ENCODE data around the gene C1orf216.
A peak's percentile ranks its signal among the peaks of the same experiment; 100 is the strongest.

The C1orf216 gene

DNA sequence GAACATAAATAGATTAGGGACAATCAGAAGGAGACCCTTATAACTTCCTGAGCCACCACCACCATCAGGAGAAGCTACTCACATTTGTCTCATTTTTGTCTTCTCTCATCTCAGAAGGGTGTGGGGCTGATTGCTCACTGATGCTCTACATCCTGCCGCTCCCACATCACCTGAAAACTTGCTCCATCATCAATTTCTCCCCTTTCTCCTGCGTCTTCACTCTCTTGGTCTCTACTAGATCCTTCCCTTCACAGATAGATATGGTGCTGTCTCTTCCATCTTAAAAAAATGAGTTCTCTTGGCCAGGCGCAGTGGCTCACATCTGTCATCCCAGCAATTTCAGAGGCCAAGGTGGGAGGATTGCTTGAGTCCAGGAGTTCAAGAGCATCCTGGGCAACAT lies 38.4 kb downstream of the C1orf216 start:
- in situ Hi-C loops (cut with HindIII; ENCODE audit: low pct_ligation_motif_present, low sequenced_read_pairs), result no loop called here
- no peak overlapping the region for H3K4me3 ChIP-seq (ENCODE audit: low read depth, low read length)
- H3K27ac ChIP-seq, result no peak overlapping the region
- H3K36me3 ChIP-seq (replicated peaks), result no peaks in the 10 kb centered on the region
- H3K27me3 ChIP-seq (replicated peaks), result peaks cover 4% of the 10 kb centered on the region
- no peak for DNase-seq
- TF ChIP-seq, protein P1, sequence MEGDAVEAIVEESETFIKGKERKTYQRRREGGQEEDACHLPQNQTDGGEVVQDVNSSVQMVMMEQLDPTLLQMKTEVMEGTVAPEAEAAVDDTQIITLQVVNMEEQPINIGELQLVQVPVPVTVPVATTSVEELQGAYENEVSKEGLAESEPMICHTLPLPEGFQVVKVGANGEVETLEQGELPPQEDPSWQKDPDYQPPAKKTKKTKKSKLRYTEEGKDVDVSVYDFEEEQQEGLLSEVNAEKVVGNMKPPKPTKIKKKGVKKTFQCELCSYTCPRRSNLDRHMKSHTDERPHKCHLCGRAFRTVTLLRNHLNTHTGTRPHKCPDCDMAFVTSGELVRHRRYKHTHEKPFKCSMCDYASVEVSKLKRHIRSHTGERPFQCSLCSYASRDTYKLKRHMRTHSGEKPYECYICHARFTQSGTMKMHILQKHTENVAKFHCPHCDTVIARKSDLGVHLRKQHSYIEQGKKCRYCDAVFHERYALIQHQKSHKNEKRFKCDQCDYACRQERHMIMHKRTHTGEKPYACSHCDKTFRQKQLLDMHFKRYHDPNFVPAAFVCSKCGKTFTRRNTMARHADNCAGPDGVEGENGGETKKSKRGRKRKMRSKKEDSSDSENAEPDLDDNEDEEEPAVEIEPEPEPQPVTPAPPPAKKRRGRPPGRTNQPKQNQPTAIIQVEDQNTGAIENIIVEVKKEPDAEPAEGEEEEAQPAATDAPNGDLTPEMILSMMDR (IDR thresholded peaks at IDR 0.05; ENCODE audit: low read depth, low read length, missing control alignments), result no peak

DNA sequence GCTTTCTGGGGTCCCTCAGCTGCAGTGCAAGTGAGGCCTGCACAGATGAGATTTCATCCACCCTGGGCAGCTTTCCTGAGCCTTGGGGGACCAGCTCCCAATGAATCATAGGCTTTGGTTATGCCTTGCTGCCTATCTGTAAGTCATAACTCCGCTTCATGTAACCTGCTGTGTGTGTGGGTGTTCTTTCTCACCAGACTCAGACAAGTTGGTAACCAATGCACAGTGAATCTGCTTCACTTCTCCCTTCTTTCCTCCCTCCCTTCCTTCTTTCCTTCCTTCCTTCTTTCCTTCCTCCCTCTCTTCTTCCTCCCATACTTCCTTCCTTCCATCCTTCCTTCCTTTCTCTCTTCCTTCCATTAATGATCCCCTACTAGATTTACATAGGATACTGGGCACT lies 42.9 kb downstream of the C1orf216 start:
- no peaks in the 10 kb centered on the region for H3K27me3 ChIP-seq (replicated peaks)

GRCh38 chr1:35674111-35674510 lies 44.6 kb downstream of the C1orf216 start:
- no peak for DNase-seq
- in situ Hi-C loops (cut with HindIII; ENCODE audit: low pct_ligation_motif_present, low sequenced_read_pairs), result no loop called here
- TF ChIP-seq, protein P1 (IDR thresholded peaks at IDR 0.05; ENCODE audit: low read depth, low read length, missing control alignments), result no peak
- Histone ChIP-seq H3K27ac (no peak overlapping the region), H3K4me3 (ENCODE audit: low read depth, low read length) (no peak overlapping the region), H3K27me3 (replicated peaks) (no peaks in the 10 kb centered on the region), H3K36me3 (replicated peaks) (no peaks in the 10 kb centered on the region)

More for the DNA sequence above, 42.9 kb downstream of the C1orf216 start:
- DNase-seq, result peak; percentile 50
- no peak overlapping the region for H3K27ac ChIP-seq
- no peaks in the 10 kb centered on the region for H3K36me3 ChIP-seq (replicated peaks)
- in situ Hi-C loops (cut with HindIII; ENCODE audit: low pct_ligation_motif_present, low sequenced_read_pairs), result no loop called here
- H3K4me3 ChIP-seq (ENCODE audit: low read depth, low read length), result no peak overlapping the region
- TF ChIP-seq, protein P1 (IDR thresholded peaks at IDR 0.05; ENCODE audit: low read depth, low read length, missing control alignments), result no peak

GRCh38 chr1:35672116-35672515 lies 46.6 kb downstream of the C1orf216 start:
- TF ChIP-seq, protein P1 (IDR thresholded peaks at IDR 0.05; ENCODE audit: low read depth, low read length, missing control alignments), result no peak
- DNase-seq, result no peak
- in situ Hi-C loops (cut with HindIII; ENCODE audit: low pct_ligation_motif_present, low sequenced_read_pairs), result no loop called here
- no peak overlapping the region for H3K4me3 ChIP-seq (ENCODE audit: low read depth, low read length)
- H3K27ac ChIP-seq, result no peak overlapping the region
- no peaks in the 10 kb centered on the region for H3K36me3 ChIP-seq (replicated peaks)
- H3K27me3 ChIP-seq (replicated peaks), result peaks cover 5% of the 10 kb centered on the region

DNA sequence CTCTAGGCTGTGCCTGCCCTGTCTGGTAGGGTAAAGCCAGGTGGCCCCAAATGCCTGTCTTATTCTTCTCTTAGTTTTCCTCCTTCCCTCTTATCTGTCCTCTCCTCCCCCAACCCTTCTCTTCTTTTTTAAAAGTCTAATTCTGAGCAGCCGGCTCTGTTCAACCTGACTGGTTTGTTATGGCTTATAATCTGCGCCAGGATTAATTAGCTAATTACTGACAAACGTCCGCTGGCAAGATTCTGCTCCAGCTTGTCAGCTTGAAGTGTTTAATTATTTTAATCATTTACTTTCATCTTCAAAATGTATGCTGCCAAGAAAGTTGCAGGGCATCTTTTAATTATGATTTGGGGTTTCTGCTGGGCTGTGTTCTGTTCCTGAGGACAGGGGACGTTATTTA lies 50.2 kb downstream of the C1orf216 start:
- DNase-seq, result no peak
- H3K27me3 ChIP-seq (replicated peaks), result peaks cover 5% of the 10 kb centered on the region
- TF ChIP-seq, protein P1 (IDR thresholded peaks at IDR 0.05; ENCODE audit: low read depth, low read length, missing control alignments), result no peak
- H3K4me3 ChIP-seq (ENCODE audit: low read depth, low read length), result no peak overlapping the region
- H3K36me3 ChIP-seq (replicated peaks), result no peaks in the 10 kb centered on the region
- H3K27ac ChIP-seq, result no peak overlapping the region
- in situ Hi-C loops (cut with HindIII; ENCODE audit: low pct_ligation_motif_present, low sequenced_read_pairs), result no loop called here

DNA sequence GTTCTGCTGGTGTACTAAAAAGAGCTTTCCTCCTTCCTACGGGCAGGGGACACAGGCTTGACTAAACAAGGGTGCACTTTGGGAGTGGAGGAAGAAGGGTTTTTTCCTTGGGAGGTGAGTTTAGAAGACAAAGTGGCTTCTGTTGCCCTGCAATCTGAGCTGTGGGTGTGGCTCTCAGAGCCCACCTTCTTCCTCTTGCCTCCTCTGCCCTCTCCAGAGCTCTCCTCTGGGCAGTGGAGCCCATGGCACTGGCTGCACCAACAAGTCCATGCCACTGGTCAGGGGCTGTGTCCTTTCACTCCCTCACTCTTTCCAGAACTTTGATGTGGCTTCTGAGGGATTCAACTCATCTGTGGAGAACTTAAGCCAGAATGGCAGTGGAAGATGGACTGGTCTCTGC lies 51.8 kb downstream of the C1orf216 start:
- DNase-seq, result no peak
- in situ Hi-C loops (cut with HindIII; ENCODE audit: low pct_ligation_motif_present, low sequenced_read_pairs), result no loop called here
- H3K27ac ChIP-seq, result no peak overlapping the region
- H3K36me3 ChIP-seq (replicated peaks), result no peaks in the 10 kb centered on the region
- TF ChIP-seq, protein P1 (IDR thresholded peaks at IDR 0.05; ENCODE audit: low read depth, low read length, missing control alignments), result no peak
- peaks cover 5% of the 10 kb centered on the region for H3K27me3 ChIP-seq (replicated peaks)
- H3K4me3 ChIP-seq (ENCODE audit: low read depth, low read length), result no peak overlapping the region
